Measurements from ENCODE around the gene CROCC2.

CROCC2 gene

GRCh38 chr2:241015439-241015838, 109.3 kb downstream of the CROCC2 start:
- TF ChIP-seq EZH2phosphoT487 (conservative IDR thresholded peaks at IDR 0.05; ENCODE audit: low read length) (no peak), CTCF (IDR thresholded peaks at IDR 0.05; ENCODE audit: insufficient read depth, low read length, poor library complexity, severe bottlenecking) (no peak)
- no peak overlapping the region for H3K4me3 ChIP-seq (ENCODE audit: insufficient read depth, low read length, poor library complexity, severe bottlenecking)
- no peak overlapping the region for H3K9ac ChIP-seq (ENCODE audit: low read length)
- H3K4me2 ChIP-seq (ENCODE audit: low read depth, low read length, poor library complexity, severe bottlenecking): no peak overlapping the region
- H3K27ac ChIP-seq (ENCODE audit: low read depth, low read length): no peak overlapping the region
- H3K27me3 ChIP-seq (ENCODE audit: low read length): no peaks in the 10 kb centered on the region
- no peaks in the 10 kb centered on the region for H3F3A ChIP-seq (ENCODE audit: insufficient read depth)
- H3K36me3 ChIP-seq (ENCODE audit: low read length): no peaks in the 10 kb centered on the region
- no peaks in the 10 kb centered on the region for H3K79me2 ChIP-seq (ENCODE audit: insufficient read depth, low read length)
- no peak overlapping the region for H2AFZ ChIP-seq (ENCODE audit: low read depth, low read length, severe bottlenecking)
- H4K20me1 ChIP-seq (ENCODE audit: low read depth, low read length): no peaks in the 10 kb centered on the region
- H3K9me3 ChIP-seq (ENCODE audit: insufficient read depth, low read length): no peaks in the 10 kb centered on the region
- H3K9me2 ChIP-seq (replicated peaks; ENCODE audit: insufficient read depth, low read length): no peaks in the 10 kb centered on the region

- no peaks in the 10 kb centered on the region for H3K79me2 ChIP-seq (ENCODE audit: insufficient read depth, low read length)
- no peaks in the 10 kb centered on the region for H3K9me2 ChIP-seq (replicated peaks; ENCODE audit: insufficient read depth, low read length)
- H4K20me1 ChIP-seq (ENCODE audit: low read depth, low read length): no peaks in the 10 kb centered on the region
- TF ChIP-seq EZH2phosphoT487 (conservative IDR thresholded peaks at IDR 0.05; ENCODE audit: low read length) (no peak), CTCF (IDR thresholded peaks at IDR 0.05; ENCODE audit: insufficient read depth, low read length, poor library complexity, severe bottlenecking) (no peak)
- no peaks in the 10 kb centered on the region for H3K27me3 ChIP-seq (ENCODE audit: low read length)
- H3K4me3 ChIP-seq (ENCODE audit: insufficient read depth, low read length, poor library complexity, severe bottlenecking): no peak overlapping the region
- H3K36me3 ChIP-seq (ENCODE audit: low read length): no peaks in the 10 kb centered on the region
- no peak overlapping the region for H3K27ac ChIP-seq (ENCODE audit: low read depth, low read length)
- no peak overlapping the region for H2AFZ ChIP-seq (ENCODE audit: low read depth, low read length, severe bottlenecking)
- no peaks in the 10 kb centered on the region for H3K9me3 ChIP-seq (ENCODE audit: insufficient read depth, low read length)
- H3K4me2 ChIP-seq (ENCODE audit: low read depth, low read length, poor library complexity, severe bottlenecking): no peak overlapping the region
- no peaks in the 10 kb centered on the region for H3F3A ChIP-seq (ENCODE audit: insufficient read depth)
- no peak overlapping the region for H3K9ac ChIP-seq (ENCODE audit: low read length)
Measured at GRCh38 chr2:241017228-241017940, 111.2 kb downstream of the CROCC2 start.

GRCh38 chr2:241018051-241018891, 112.1 kb downstream of the CROCC2 start:
- Histone ChIP-seq H3K9me3 (ENCODE audit: insufficient read depth, low read length) (no peaks in the 10 kb centered on the region), H3K4me2 (ENCODE audit: low read depth, low read length, poor library complexity, severe bottlenecking) (no peak overlapping the region), H4K20me1 (ENCODE audit: low read depth, low read length) (no peaks in the 10 kb centered on the region), H3K27me3 (ENCODE audit: low read length) (no peaks in the 10 kb centered on the region), H3K4me3 (ENCODE audit: insufficient read depth, low read length, poor library complexity, severe bottlenecking) (no peak overlapping the region), H3K27ac (ENCODE audit: low read depth, low read length) (no peak overlapping the region), H2AFZ (ENCODE audit: low read depth, low read length, severe bottlenecking) (no peak overlapping the region), H3K79me2 (ENCODE audit: insufficient read depth, low read length) (no peaks in the 10 kb centered on the region), H3F3A (ENCODE audit: insufficient read depth) (no peaks in the 10 kb centered on the region), H3K9me2 (replicated peaks; ENCODE audit: insufficient read depth, low read length) (no peaks in the 10 kb centered on the region), H3K9ac (ENCODE audit: low read length) (no peak overlapping the region), H3K36me3 (ENCODE audit: low read length) (no peaks in the 10 kb centered on the region)
- no peak for TF ChIP-seq EZH2phosphoT487 (conservative IDR thresholded peaks at IDR 0.05; ENCODE audit: low read length)
- TF ChIP-seq CTCF (IDR thresholded peaks at IDR 0.05; ENCODE audit: insufficient read depth, low read length, poor library complexity, severe bottlenecking): no peak
